Osteoblast (primary cell): ENCODE results near the gene EYS. TPM values are rescaled to one million over a fixed set of nuclear protein-coding genes. Genes with fewer than 3 reads are reported as not detected.

ENCODE experiments used
- DNase-seq: peaks from one replicate; pipeline ENCODE4 v3.0.0; 2011; ENCODE audit warnings: low spot score, mixed read lengths; ENCODE audit not compliant: insufficient read length; ENCODE audit errors: missing footprints
- H2AFZ ChIP-seq: 2 replicates; pipeline ENCODE4 v1.6.0; 2011; ENCODE audit warnings: mild to moderate bottlenecking, low read length
- H3K27ac ChIP-seq: 2 replicates; pipeline ENCODE4 v1.5.1; 2011; ENCODE audit warnings: mild to moderate bottlenecking, low read depth, low read length, moderate library complexity
- H3K27me3 ChIP-seq: 2 replicates; pipeline ENCODE4 v1.6.0; 2012; ENCODE audit warnings: mild to moderate bottlenecking, control low read depth, inconsistent platforms, low read length, moderate library complexity; ENCODE audit not compliant: insufficient read depth
- H3K36me3 ChIP-seq: 2 replicates; pipeline ENCODE4 v1.5.1; 2011; ENCODE audit warnings: mild to moderate bottlenecking, low read length, control low read depth, moderate library complexity; ENCODE audit not compliant: insufficient read depth
- H3K4me1 ChIP-seq: 2 replicates; pipeline ENCODE4 v1.5.1; 2011; ENCODE audit warnings: mild to moderate bottlenecking, low read length, control low read depth, moderate library complexity; ENCODE audit not compliant: insufficient read depth
- H3K4me2 ChIP-seq: 2 replicates; pipeline ENCODE4 v1.6.0; 2011; ENCODE audit warnings: mild to moderate bottlenecking, low read length; ENCODE audit not compliant: insufficient read depth
- H3K4me3 ChIP-seq: fragments of 200-600 bp; sonication (generic); 3 replicates; pipeline ENCODE4 v1.5.1; 2012; ENCODE audit warnings: mild to moderate bottlenecking, low read length, inconsistent platforms; ENCODE audit not compliant: insufficient read depth
- H3K79me2 ChIP-seq: 2 replicates; pipeline ENCODE4 v1.6.0; 2012; ENCODE audit warnings: mild to moderate bottlenecking, low read length, control low read depth, inconsistent platforms; ENCODE audit not compliant: insufficient read depth
- H3K9me3 ChIP-seq: 2 replicates; pipeline ENCODE4 v1.5.1; 2011; ENCODE audit warnings: low read depth, low read length, control low read depth
- H4K20me1 ChIP-seq: 2 replicates; pipeline ENCODE4 v1.6.0; 2012; ENCODE audit warnings: mild to moderate bottlenecking, low read length, control low read depth; ENCODE audit not compliant: insufficient read depth
- total RNA-seq: library from RNA; depleted of rRNA; stranded (reverse); fragments of >200 nt; gene quantifications from 2 replicates; pipeline ENCODE4 v1.2.3, GENCODE V29; 2012
- TF ChIP-seq, protein P1 (sequence below): IDR thresholded peaks from 2 replicates; pipeline ENCODE4 v1.5.1; 2011; ENCODE audit warnings: mild to moderate bottlenecking, low read depth, low read length, moderate library complexity; ENCODE audit errors: extremely low read depth

The EYS gene
- total RNA-seq, 1 donor, result under 0.01 TPM

- TF ChIP-seq, protein P1, sequence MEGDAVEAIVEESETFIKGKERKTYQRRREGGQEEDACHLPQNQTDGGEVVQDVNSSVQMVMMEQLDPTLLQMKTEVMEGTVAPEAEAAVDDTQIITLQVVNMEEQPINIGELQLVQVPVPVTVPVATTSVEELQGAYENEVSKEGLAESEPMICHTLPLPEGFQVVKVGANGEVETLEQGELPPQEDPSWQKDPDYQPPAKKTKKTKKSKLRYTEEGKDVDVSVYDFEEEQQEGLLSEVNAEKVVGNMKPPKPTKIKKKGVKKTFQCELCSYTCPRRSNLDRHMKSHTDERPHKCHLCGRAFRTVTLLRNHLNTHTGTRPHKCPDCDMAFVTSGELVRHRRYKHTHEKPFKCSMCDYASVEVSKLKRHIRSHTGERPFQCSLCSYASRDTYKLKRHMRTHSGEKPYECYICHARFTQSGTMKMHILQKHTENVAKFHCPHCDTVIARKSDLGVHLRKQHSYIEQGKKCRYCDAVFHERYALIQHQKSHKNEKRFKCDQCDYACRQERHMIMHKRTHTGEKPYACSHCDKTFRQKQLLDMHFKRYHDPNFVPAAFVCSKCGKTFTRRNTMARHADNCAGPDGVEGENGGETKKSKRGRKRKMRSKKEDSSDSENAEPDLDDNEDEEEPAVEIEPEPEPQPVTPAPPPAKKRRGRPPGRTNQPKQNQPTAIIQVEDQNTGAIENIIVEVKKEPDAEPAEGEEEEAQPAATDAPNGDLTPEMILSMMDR, result no peak
- no peak overlapping the region for H3K4me2 ChIP-seq
- no peaks in the 10 kb centered on the region for H3K36me3 ChIP-seq
Measured at GRCh38 chr6:65231616-65232015, 475.4 kb downstream of the EYS start.

DNA sequence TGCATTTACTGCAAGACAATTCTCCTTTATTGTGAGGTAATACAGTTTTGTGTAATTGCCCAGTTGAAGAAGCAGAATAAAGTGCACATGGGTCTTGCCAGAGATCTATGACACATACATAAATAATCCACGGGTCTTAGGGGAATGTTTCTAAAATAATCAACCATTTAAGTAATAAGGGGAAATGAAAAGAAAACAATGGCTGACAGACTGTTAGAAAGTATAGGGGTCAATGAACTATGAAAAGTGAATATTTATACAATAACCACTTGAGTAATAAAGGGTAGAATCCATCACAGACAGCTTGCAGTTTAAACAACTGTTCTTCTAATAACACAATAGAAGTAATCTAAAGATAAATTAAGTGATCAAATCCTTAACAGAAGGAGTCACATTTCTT lies 477.2 kb downstream of the EYS start:
- TF ChIP-seq, protein P1, result no peak
- peaks cover 2% of the 10 kb centered on the region for H3K9me3 ChIP-seq
- H3K4me1 ChIP-seq, result no peaks in the 10 kb centered on the region
- no peaks in the 10 kb centered on the region for H3K36me3 ChIP-seq
- no peak for DNase-seq
- H3K27me3 ChIP-seq, result no peaks in the 10 kb centered on the region
- no peaks in the 10 kb centered on the region for H4K20me1 ChIP-seq
- no peak overlapping the region for H3K4me2 ChIP-seq
- no peaks in the 10 kb centered on the region for H3K79me2 ChIP-seq
- no peak overlapping the region for H3K27ac ChIP-seq
- no peak overlapping the region for H3K4me3 ChIP-seq
- no peak overlapping the region for H2AFZ ChIP-seq

More at GRCh38 chr6:65231616-65232015, 475.4 kb downstream of the EYS start:
- Histone ChIP-seq H2AFZ (no peak overlapping the region), H3K4me1 (no peaks in the 10 kb centered on the region), H3K4me3 (no peak overlapping the region), H3K27me3 (no peaks in the 10 kb centered on the region), H3K9me3 (peaks cover 2% of the 10 kb centered on the region), H3K27ac (no peak overlapping the region), H3K79me2 (no peaks in the 10 kb centered on the region), H4K20me1 (no peaks in the 10 kb centered on the region)
- DNase-seq, result no peak

DNA sequence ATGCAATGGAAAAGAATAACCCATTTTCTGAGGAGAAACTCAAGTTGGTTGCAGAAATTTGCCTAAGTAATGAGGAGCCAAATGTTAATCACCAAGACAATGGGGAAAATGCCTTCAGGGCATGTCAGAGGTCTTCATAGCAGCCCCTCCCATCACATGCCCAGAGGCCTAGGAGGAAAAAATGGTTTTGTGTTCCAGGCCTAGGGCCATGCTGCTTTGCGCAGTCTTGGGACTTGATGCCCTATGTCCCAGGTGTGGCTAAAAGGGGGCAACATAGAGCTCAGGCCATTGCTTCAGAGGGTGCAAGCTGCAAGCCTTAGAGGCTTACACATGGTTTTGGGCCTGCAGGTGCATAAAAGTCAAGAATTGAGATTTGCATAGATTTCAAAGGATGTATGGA lies 485.9 kb downstream of the EYS start:
- Histone ChIP-seq H2AFZ (no peak overlapping the region), H3K9me3 (no peaks in the 10 kb centered on the region), H3K4me2 (no peak overlapping the region), H3K4me3 (no peak overlapping the region), H4K20me1 (no peaks in the 10 kb centered on the region), H3K4me1 (no peaks in the 10 kb centered on the region), H3K36me3 (no peaks in the 10 kb centered on the region), H3K79me2 (no peaks in the 10 kb centered on the region), H3K27me3 (no peaks in the 10 kb centered on the region), H3K27ac (no peak overlapping the region)
- no peak for DNase-seq
- TF ChIP-seq, protein P1, result no peak

DNA sequence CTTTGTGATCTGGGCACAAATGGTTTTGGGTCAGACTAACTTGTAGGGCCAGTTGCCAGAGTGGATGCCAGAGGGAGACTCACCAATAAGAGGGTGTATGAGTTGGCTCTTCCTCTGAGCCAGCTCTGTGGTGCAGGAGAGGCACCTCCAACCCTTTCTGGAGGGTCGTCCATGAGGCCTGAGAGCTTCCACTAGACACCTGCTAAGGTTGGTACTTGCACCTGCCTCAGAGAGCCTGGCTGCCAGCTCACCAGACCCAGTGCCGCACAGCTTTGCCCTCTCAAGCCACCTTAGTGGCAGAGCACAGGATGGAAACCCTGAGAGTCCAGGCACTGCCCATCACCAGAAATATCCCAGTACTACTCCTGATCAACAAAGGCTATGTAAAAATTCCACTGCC lies 504.3 kb downstream of the EYS start:
- TF ChIP-seq, protein P1, result no peak
- Histone ChIP-seq H2AFZ (no peak overlapping the region), H3K4me2 (no peak overlapping the region), H3K4me3 (no peak overlapping the region), H3K4me1 (no peaks in the 10 kb centered on the region), H3K9me3 (no peaks in the 10 kb centered on the region), H3K27me3 (no peaks in the 10 kb centered on the region), H3K79me2 (no peaks in the 10 kb centered on the region), H3K36me3 (no peaks in the 10 kb centered on the region), H4K20me1 (no peaks in the 10 kb centered on the region), H3K27ac (no peak overlapping the region)
- no peak for DNase-seq
